Mesenchymal stem cell (in vitro differentiated cells and primary cell): Measurements from ENCODE around the gene MBOAT7.

Experiments
- DNase-seq: peaks from one replicate; pipeline ENCODE4 v3.0.0-alpha.2; 2013
- H2AFZ ChIP-seq: one replicate; pipeline ENCODE4 v1.6.1; 2013; ENCODE audit warnings: low read depth, mild to moderate bottlenecking, control low read depth, inconsistent platforms, low read length, moderate library complexity
- H2AK5ac ChIP-seq: 2 replicates; pipeline ENCODE4 v1.6.1; 2013; ENCODE audit warnings: low read length, moderate library complexity, mild to moderate bottlenecking, inconsistent platforms; ENCODE audit not compliant: severe bottlenecking
- H2BK120ac ChIP-seq: one replicate; pipeline ENCODE4 v1.6.1; 2013; ENCODE audit warnings: low read depth, mild to moderate bottlenecking, inconsistent platforms, low read length, moderate library complexity
- H2BK12ac ChIP-seq, 2 experiments: one replicate each; pipeline ENCODE4 v1.6.1; 2013; ENCODE audit warnings: inconsistent platforms in 2 of 2, low read length in 2 of 2, mild to moderate bottlenecking in 2 of 2, moderate library complexity in 2 of 2, control low read depth in 1 of 2
- H2BK15ac ChIP-seq: one replicate; pipeline ENCODE4 v1.6.1; 2013; ENCODE audit warnings: mild to moderate bottlenecking, low read depth, inconsistent platforms; ENCODE audit not compliant: poor library complexity, severe bottlenecking
- H2BK5ac ChIP-seq: 2 replicates; pipeline ENCODE4 v1.6.1; 2013; ENCODE audit warnings: low read depth, mild to moderate bottlenecking, low read length, control low read depth, inconsistent platforms; ENCODE audit not compliant: poor library complexity, severe bottlenecking
- H3K14ac ChIP-seq, 2 experiments: one replicate each; pipeline ENCODE4 v1.6.1; 2013; ENCODE audit warnings: inconsistent platforms in 2 of 2, low read length in 2 of 2, control low read depth in 1 of 2, mild to moderate bottlenecking in 1 of 2, moderate library complexity in 1 of 2
- H3K18ac ChIP-seq, 2 experiments: one replicate each; pipeline ENCODE4 v1.6.1; 2013; ENCODE audit warnings: inconsistent platforms in 2 of 2, low read length in 2 of 2, control low read depth in 1 of 2, low read depth in 1 of 2, mild to moderate bottlenecking in 1 of 2
- H3K23ac ChIP-seq, 2 experiments: one replicate each; pipeline ENCODE4 v1.6.1; 2013; ENCODE audit warnings: inconsistent platforms in 2 of 2, low read length in 2 of 2, mild to moderate bottlenecking in 2 of 2, moderate library complexity in 2 of 2, control low read depth in 1 of 2
- H3K27ac ChIP-seq: 2 replicates; pipeline ENCODE4 v1.5.1; 2013; ENCODE audit warnings: mild to moderate bottlenecking, moderate library complexity, low read length, control low read depth, inconsistent platforms; ENCODE audit not compliant: poor library complexity, severe bottlenecking
- H3K27me3 ChIP-seq, 2 experiments: 2 replicates each; pipeline versions ENCODE4 v1.6.1 to v1.7.0; 2013; ENCODE audit warnings: low read length in 2 of 2, mild to moderate bottlenecking in 2 of 2, moderate library complexity in 2 of 2, control low read depth in 1 of 2, inconsistent platforms in 1 of 2; ENCODE audit not compliant: control insufficient read depth in 1 of 2, insufficient read depth in 1 of 2
- H3K36me3 ChIP-seq, 2 experiments: 2 replicates each; pipeline versions ENCODE4 v1.6.1 to v1.7.0; 2013; ENCODE audit warnings: low read length in 2 of 2, control low read depth in 1 of 2, inconsistent platforms in 1 of 2, low read depth in 1 of 2, mild to moderate bottlenecking in 1 of 2; ENCODE audit not compliant: insufficient read depth in 2 of 2, control insufficient read depth in 1 of 2
- H3K4ac ChIP-seq, 2 experiments: one replicate each; pipeline ENCODE4 v1.6.1; 2013; ENCODE audit warnings: inconsistent platforms in 2 of 2, low read length in 2 of 2, mild to moderate bottlenecking in 2 of 2, moderate library complexity in 2 of 2, control low read depth in 1 of 2, low read depth in 1 of 2
- H3K4me1 ChIP-seq: 2 replicates; pipeline ENCODE4 v1.6.1; 2013; ENCODE audit warnings: low read depth, low read length, control low read depth; ENCODE audit not compliant: control insufficient read depth, insufficient read depth
- H3K4me2 ChIP-seq: 2 replicates; pipeline ENCODE4 v1.6.1; 2013; ENCODE audit warnings: low read length, mild to moderate bottlenecking, inconsistent platforms; ENCODE audit not compliant: poor library complexity, severe bottlenecking
- H3K4me3 ChIP-seq, 2 experiments: 2 replicates each; pipeline versions ENCODE4 v1.5.1 to v1.7.0; 2013; ENCODE audit warnings: low read length in 2 of 2, mild to moderate bottlenecking in 2 of 2, control low read depth in 1 of 2, low read depth in 1 of 2; ENCODE audit not compliant: insufficient read depth in 1 of 2
- H3K79me1 ChIP-seq: replicated peaks from 2 replicates; pipeline ENCODE4 v1.6.1; 2013; ENCODE audit warnings: mild to moderate bottlenecking, control low read depth, low read length, inconsistent platforms; ENCODE audit not compliant: poor library complexity, severe bottlenecking
- H3K9ac ChIP-seq: 2 replicates; pipeline ENCODE4 v1.7.0; 2013; ENCODE audit warnings: mild to moderate bottlenecking, low read length, moderate library complexity
- H3K9me3 ChIP-seq: 2 replicates; pipeline ENCODE4 v1.7.0; 2013; ENCODE audit warnings: mild to moderate bottlenecking, low read length; ENCODE audit not compliant: control insufficient read depth
- H4K8ac ChIP-seq: one replicate; pipeline ENCODE4 v1.6.1; 2013; ENCODE audit warnings: inconsistent platforms, mild to moderate bottlenecking, low read length, moderate library complexity
- H4K91ac ChIP-seq: one replicate; pipeline ENCODE4 v1.6.1; 2013; ENCODE audit warnings: mild to moderate bottlenecking, low read length, inconsistent platforms
- WGBS: methylation state at CpG from one replicate; pipeline ENCODE4 v1.1.7; 2013; ENCODE audit warnings: mixed read lengths; 5-methylcytosine and 5-hydroxymethylcytosine counted together

Gene MBOAT7

GRCh38 chr19:54124393-54124792, 65.0 kb downstream of the MBOAT7 start:
- peaks cover 22% of the 10 kb centered on the region for H3K79me1 ChIP-seq
- DNase-seq = no peak

DNA sequence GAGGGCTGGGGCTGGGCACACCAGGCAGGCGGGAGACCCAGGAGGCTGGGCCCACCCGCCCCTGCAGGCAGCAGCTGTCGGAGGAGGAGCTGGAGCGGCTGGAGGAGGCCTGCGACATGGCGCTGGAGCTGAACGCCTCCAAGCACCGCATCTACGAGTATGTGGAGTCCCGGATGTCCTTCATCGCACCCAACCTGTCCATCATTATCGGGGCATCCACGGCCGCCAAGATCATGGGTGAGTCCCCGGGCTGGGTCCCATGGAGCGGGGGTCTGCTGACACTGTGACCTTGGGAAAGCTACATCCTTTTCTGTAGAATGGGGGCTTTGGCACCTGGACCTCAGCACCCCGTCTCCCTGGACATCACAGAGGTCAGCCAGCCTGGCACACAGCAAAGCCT, 65.7 kb downstream of the MBOAT7 start:
- 97% methylated on average over 17 of the region's 17 CpGs for WGBS
- H3K79me1 ChIP-seq = peaks cover 22% of the 10 kb centered on the region
- no peak overlapping the region for H2AFZ ChIP-seq
- H3K18ac ChIP-seq = no peak overlapping the region
- H3K4me2 ChIP-seq = no peak overlapping the region
- H3K9me3 ChIP-seq = no peaks in the 10 kb centered on the region
- H3K14ac ChIP-seq = no peak overlapping the region
- H2BK12ac ChIP-seq = no peak overlapping the region
- H3K9ac ChIP-seq = no peak overlapping the region
- DNase-seq = no peak
- no peak overlapping the region for H4K91ac ChIP-seq
- no peak overlapping the region for H3K27ac ChIP-seq
- no peak overlapping the region for H2BK120ac ChIP-seq
- H3K4me3 ChIP-seq = no peak overlapping the region
- no peak overlapping the region for H2BK5ac ChIP-seq
- H3K36me3 ChIP-seq = peaks cover 85 to 94% of the 10 kb centered on the region in 2 experiments
- H3K27me3 ChIP-seq = no peaks in the 10 kb centered on the region
- H2AK5ac ChIP-seq = no peak overlapping the region
- no peak overlapping the region for H3K23ac ChIP-seq
- H3K4ac ChIP-seq = no peak overlapping the region
- no peak overlapping the region for H2BK15ac ChIP-seq
- H4K8ac ChIP-seq = no peak overlapping the region
- H3K4me1 ChIP-seq = no peaks in the 10 kb centered on the region

More at GRCh38 chr19:54124393-54124792, 65.0 kb downstream of the MBOAT7 start:
- Histone ChIP-seq H3K14ac (no peak overlapping the region), H3K4me1 (no peaks in the 10 kb centered on the region), H3K4me2 (no peak overlapping the region), H3K9me3 (no peaks in the 10 kb centered on the region), H2BK5ac (no peak overlapping the region), H3K4me3 (no peak overlapping the region), H3K4ac (no peak overlapping the region), H2AFZ (no peak overlapping the region), H3K23ac (no peak overlapping the region), H2BK15ac (no peak overlapping the region), H3K36me3 (peaks cover 86 to 100% of the 10 kb centered on the region in 2 experiments), H4K8ac (no peak overlapping the region), H3K27me3 (no peaks in the 10 kb centered on the region), H3K9ac (no peak overlapping the region), H4K91ac (no peak overlapping the region), H2AK5ac (no peak overlapping the region), H2BK12ac (no peak overlapping the region), H3K27ac (no peak overlapping the region), H2BK120ac (no peak overlapping the region), H3K18ac (no peak overlapping the region)
- WGBS = 98% methylated on average over 19 of the region's 19 CpGs
